CD4-positive, alpha-beta memory T cell (primary cell): ENCODE data around the gene ASIC3. TPM values are rescaled to one million over a fixed set of nuclear protein-coding genes. Genes with fewer than 3 reads are reported as not detected.

Source experiments
- CTCF ChIA-PET: fragments of 350-600 bp; sonication (Branson Sonifier 250); formaldehyde crosslinking; loops from one replicate; lab custom pipeline; 2021; ENCODE audit warnings: inconsistent platforms; ENCODE audit not compliant: partially characterized antibody; lab: Charles Lee
- POLR2A ChIA-PET: fragments of 350-600 bp; sonication (Branson Sonifier 250); formaldehyde crosslinking; loops from one replicate; lab custom pipeline; 2021; ENCODE audit not compliant: partially characterized antibody; lab: Charles Lee
- DNase-seq, 5 donors: peaks; one replicate each; pipeline versions ENCODE4 v3.0.0 to v3.0.0-alpha.2; 2020 to 2022; ENCODE audit warnings: mixed read lengths in 1 of 5
- H3K27ac ChIP-seq: one replicate; pipeline ENCODE4 v1.7.0; 2013; ENCODE audit warnings: low read depth, low read length
- H3K27me3 ChIP-seq: 2 replicates; pipeline ENCODE4 v1.7.0; 2013; ENCODE audit warnings: mild to moderate bottlenecking, low read length, moderate library complexity; ENCODE audit not compliant: insufficient read depth
- H3K36me3 ChIP-seq: 2 replicates; pipeline ENCODE4 v1.7.0; 2013; ENCODE audit warnings: mild to moderate bottlenecking, low read length, moderate library complexity; ENCODE audit not compliant: insufficient read depth
- H3K4me1 ChIP-seq: 2 replicates; pipeline ENCODE4 v1.7.0; 2013; ENCODE audit warnings: mild to moderate bottlenecking, low read length, moderate library complexity; ENCODE audit not compliant: insufficient read depth
- H3K4me3 ChIP-seq, 2 donors: one replicate each; pipeline ENCODE4 v1.7.0; 2013; ENCODE audit warnings: low read length in 2 of 2, mild to moderate bottlenecking in 1 of 2
- H3K9me3 ChIP-seq, 2 donors: one replicate each; pipeline ENCODE4 v1.7.0; 2013; ENCODE audit warnings: low read length in 2 of 2, control low read depth in 1 of 2; ENCODE audit not compliant: control insufficient read depth in 1 of 2
- H3K27ac Mint-ChIP-seq, 7 donors: one replicate each; pipeline ENCODE4 v1.8.0; 2020 to 2021; ENCODE audit warnings: mixed read lengths in 7 of 7, mild to moderate bottlenecking in 6 of 7, inconsistent platforms in 3 of 7, moderate library complexity in 3 of 7
- H3K27me3 Mint-ChIP-seq, 2 donors: one replicate each; pipeline ENCODE4 v1.8.0; 2020 to 2021; ENCODE audit warnings: mixed read lengths in 2 of 2
- H3K36me3 Mint-ChIP-seq, 2 donors: one replicate each; pipeline ENCODE4 v1.8.0; 2020 to 2021; ENCODE audit warnings: mixed read lengths in 2 of 2, inconsistent platforms in 1 of 2, mild to moderate bottlenecking in 1 of 2
- H3K4me1 Mint-ChIP-seq, 4 donors: one replicate each; pipeline ENCODE4 v1.8.0; 2020 to 2021; ENCODE audit warnings: mixed read lengths in 4 of 4, mild to moderate bottlenecking in 1 of 4
- H3K4me3 Mint-ChIP-seq, 8 donors: one replicate each; pipeline ENCODE4 v1.8.0; 2020 to 2021; ENCODE audit warnings: mixed read lengths in 8 of 8, mild to moderate bottlenecking in 7 of 8, moderate library complexity in 6 of 8, inconsistent platforms in 3 of 8
- H3K9me3 Mint-ChIP-seq, 8 donors: one replicate each; pipeline ENCODE4 v1.8.0; 2020 to 2021; ENCODE audit warnings: mixed read lengths in 8 of 8, mild to moderate bottlenecking in 5 of 8, inconsistent platforms in 3 of 8, moderate library complexity in 1 of 8
- intact Hi-C: fragments of 100-400 bp; cut with micrococcal nuclease; formaldehyde crosslinking; loops from one replicate; pipeline ENCODE4 v1.15.1; 2023
- polyA plus RNA-seq, 2 donors: library from polyadenylated mRNA; unstranded; fragments of 300-500 nt; fragmentation: Illumina TruSeq; gene quantifications; one replicate each; pipeline ENCODE4 v1.2.3, GENCODE V29; 2021
- total RNA-seq, 2 experiments: library from RNA; stranded (reverse); gene quantifications; one replicate each; pipeline ENCODE4 v1.2.3, GENCODE V29; 2021

ASIC3 gene
- total and polyA plus RNA-seq, 4 experiments from 2014 or later: 10.6 to 11.6 TPM; not detected in 2

GRCh38 chr7:151091003-151091402 lies 42.7 kb downstream of the ASIC3 start:
- H3K27me3 Mint-ChIP-seq: no peaks in the 10 kb centered on the region
- CTCF ChIA-PET: interaction anchor here (0.9 to 1.6 kb wide), 4 partner anchors 12 to 102 kb away, joined by 3 to 5 read pairs (median 3); no protein-coding TSS in a partner anchor

GRCh38 chr7:151091431-151091830 lies 43.1 kb downstream of the ASIC3 start:
- Mint-ChIP-seq H3K4me3 (no peak overlapping the region), H3K27ac (peak overlapping the region in 2 of 7 donors; percentile 2 to 29), H3K27me3 (no peaks in the 10 kb centered on the region), H3K36me3 (no peaks in the 10 kb centered on the region), H3K9me3 (no peaks in the 10 kb centered on the region), H3K4me1 (peaks cover 11 to 24% (median 18%) of the 10 kb centered on the region in 4 donors)
- H3K9me3 ChIP-seq: no peaks in the 10 kb centered on the region
- no peak for DNase-seq
- peaks cover 25% of the 10 kb centered on the region for H3K4me1 ChIP-seq
- H3K36me3 ChIP-seq: no peaks in the 10 kb centered on the region
- no peak overlapping the region for H3K4me3 ChIP-seq
- H3K27me3 ChIP-seq: no peaks in the 10 kb centered on the region
- ChIA-PET POLR2A (no interaction called here), CTCF (interaction anchor here (0.9 to 5.3 kb wide), 4 partner anchors 12 to 103 kb away, joined by 3 to 27 read pairs (median 3); no protein-coding TSS in a partner anchor)
- intact Hi-C loops: no loop called here
- H3K27ac ChIP-seq: no peak overlapping the region

More at GRCh38 chr7:151091003-151091402, 42.7 kb downstream of the ASIC3 start:
- POLR2A ChIA-PET: no interaction called here
- Mint-ChIP-seq H3K4me3 (no peak overlapping the region), H3K9me3 (no peaks in the 10 kb centered on the region), H3K27ac (peak overlapping the region in 1 of 7 donors; percentile 2), H3K4me1 (peaks cover 11 to 21% (median 17%) of the 10 kb centered on the region in 4 donors), H3K36me3 (no peaks in the 10 kb centered on the region)
- H3K4me1 ChIP-seq: peaks cover 23% of the 10 kb centered on the region
- no peaks in the 10 kb centered on the region for H3K27me3 ChIP-seq
- H3K9me3 ChIP-seq: no peaks in the 10 kb centered on the region
- intact Hi-C loops: no loop called here
- no peaks in the 10 kb centered on the region for H3K36me3 ChIP-seq
- no peak for DNase-seq
- no peak overlapping the region for H3K4me3 ChIP-seq
- no peak overlapping the region for H3K27ac ChIP-seq

- no peak overlapping the region for H3K27ac ChIP-seq
- intact Hi-C loops: no loop called here
- POLR2A ChIA-PET: no interaction called here
Measured at GRCh38 chr7:151091988-151092387, 43.7 kb downstream of the ASIC3 start.

GRCh38 chr7:151093748-151094147 lies 45.4 kb downstream of the ASIC3 start:
- no peaks in the 10 kb centered on the region for H3K36me3 ChIP-seq
- H3K4me3 ChIP-seq: no peak overlapping the region
- ChIA-PET POLR2A (interaction anchor here (0.7 to 2.4 kb wide), 2 partner anchors 13 to 65 kb away, joined by 3 to 7 read pairs; partner anchors contain the start of genes ABCB8 and FASTK), CTCF (interaction anchor here (0.6 to 5.3 kb wide), 4 partner anchors 12 to 75 kb away, joined by 3 to 27 read pairs (median 3); no protein-coding TSS in a partner anchor)
- H3K27me3 Mint-ChIP-seq: no peaks in the 10 kb centered on the region
- no peak overlapping the region for H3K27ac ChIP-seq
- intact Hi-C loops: no loop called here
- H3K9me3 Mint-ChIP-seq: no peaks in the 10 kb centered on the region
- H3K4me1 Mint-ChIP-seq: peaks cover 7 to 17% (median 12%) of the 10 kb centered on the region in 4 donors
- H3K27me3 ChIP-seq: no peaks in the 10 kb centered on the region
- DNase-seq: no peak
- peaks cover 8% of the 10 kb centered on the region for H3K4me1 ChIP-seq
- no peak overlapping the region for H3K4me3 Mint-ChIP-seq
- H3K27ac Mint-ChIP-seq: peak overlapping the region in 1 of 7 donors; percentile 13
- no peaks in the 10 kb centered on the region for H3K36me3 Mint-ChIP-seq
- no peaks in the 10 kb centered on the region for H3K9me3 ChIP-seq

More at GRCh38 chr7:151091988-151092387, 43.7 kb downstream of the ASIC3 start:
- peak overlapping the region in 1 of 7 donors; percentile 29 for H3K27ac Mint-ChIP-seq
- H3K4me3 Mint-ChIP-seq: no peak overlapping the region
- Histone ChIP-seq H3K27me3 (no peaks in the 10 kb centered on the region), H3K4me3 (no peak overlapping the region), H3K4me1 (peaks cover 25% of the 10 kb centered on the region), H3K9me3 (no peaks in the 10 kb centered on the region), H3K36me3 (no peaks in the 10 kb centered on the region)
- CTCF ChIA-PET: interaction anchor here (1.6 to 5.3 kb wide), 2 partner anchors 19 to 103 kb away, joined by 3 to 27 read pairs; no protein-coding TSS in a partner anchor
- no peaks in the 10 kb centered on the region for H3K9me3 Mint-ChIP-seq
- H3K27me3 Mint-ChIP-seq: no peaks in the 10 kb centered on the region
- no peaks in the 10 kb centered on the region for H3K36me3 Mint-ChIP-seq
- no peak for DNase-seq
- peaks cover 11 to 24% (median 18%) of the 10 kb centered on the region in 4 donors for H3K4me1 Mint-ChIP-seq

- POLR2A ChIA-PET: interaction anchor here (2.4 kb wide), 1 partner anchor 14 kb away, joined by 7 read pairs; the partner anchor contains the start of gene FASTK
- H3K36me3 ChIP-seq: no peaks in the 10 kb centered on the region
- H3K27me3 Mint-ChIP-seq: no peaks in the 10 kb centered on the region
Measured at GRCh38 chr7:151094675-151095074, 46.3 kb downstream of the ASIC3 start.

GRCh38 chr7:151095123-151095797 lies 46.9 kb downstream of the ASIC3 start:
- H3K4me1 ChIP-seq: peaks cover 5% of the 10 kb centered on the region
- no peaks in the 10 kb centered on the region for H3K9me3 Mint-ChIP-seq
- H3K4me3 Mint-ChIP-seq: no peak overlapping the region
- H3K9me3 ChIP-seq: no peaks in the 10 kb centered on the region
- intact Hi-C loops: no loop called here
- H3K27me3 Mint-ChIP-seq: no peaks in the 10 kb centered on the region
- H3K27ac Mint-ChIP-seq: peak overlapping the region in 3 of 7 donors; percentile 63 to 86 (median 76)
- no peak for DNase-seq
- H3K27ac ChIP-seq: no peak overlapping the region
- H3K27me3 ChIP-seq: no peaks in the 10 kb centered on the region
- peaks cover 3 to 12% (median 5%) of the 10 kb centered on the region in 4 donors for H3K4me1 Mint-ChIP-seq
- no peaks in the 10 kb centered on the region for H3K36me3 ChIP-seq
- CTCF ChIA-PET: interaction anchor here (1.2 to 5.3 kb wide), 3 partner anchors 16 to 179 kb away, joined by 3 to 27 read pairs (median 3); no protein-coding TSS in a partner anchor
- H3K36me3 Mint-ChIP-seq: no peaks in the 10 kb centered on the region
- POLR2A ChIA-PET: interaction anchor here (2.4 kb wide), 1 partner anchor 14 kb away, joined by 7 read pairs; the partner anchor contains the start of gene FASTK
- no peak overlapping the region for H3K4me3 ChIP-seq

More at GRCh38 chr7:151094675-151095074, 46.3 kb downstream of the ASIC3 start:
- intact Hi-C loops: no loop called here
- DNase-seq: no peak
- CTCF ChIA-PET: interaction anchor here (1.2 to 5.3 kb wide), 3 partner anchors 16 to 179 kb away, joined by 3 to 27 read pairs (median 3); no protein-coding TSS in a partner anchor
- Mint-ChIP-seq H3K4me1 (peaks cover 3 to 12% (median 7%) of the 10 kb centered on the region in 4 donors), H3K9me3 (no peaks in the 10 kb centered on the region), H3K36me3 (no peaks in the 10 kb centered on the region), H3K4me3 (no peak overlapping the region), H3K27ac (peak overlapping the region in 1 of 7 donors; percentile 63)
- Histone ChIP-seq H3K9me3 (no peaks in the 10 kb centered on the region), H3K4me3 (no peak overlapping the region), H3K27ac (no peak overlapping the region), H3K27me3 (no peaks in the 10 kb centered on the region), H3K4me1 (peaks cover 5% of the 10 kb centered on the region)
